Stromal cell of bone marrow (primary cell): ENCODE data around the gene QSOX2.

ENCODE experiments used
- DNase-seq: peaks from one replicate; pipeline ENCODE4 v3.0.0-alpha.2; 2012; ENCODE audit warnings: low read depth

QSOX2 gene

DNA sequence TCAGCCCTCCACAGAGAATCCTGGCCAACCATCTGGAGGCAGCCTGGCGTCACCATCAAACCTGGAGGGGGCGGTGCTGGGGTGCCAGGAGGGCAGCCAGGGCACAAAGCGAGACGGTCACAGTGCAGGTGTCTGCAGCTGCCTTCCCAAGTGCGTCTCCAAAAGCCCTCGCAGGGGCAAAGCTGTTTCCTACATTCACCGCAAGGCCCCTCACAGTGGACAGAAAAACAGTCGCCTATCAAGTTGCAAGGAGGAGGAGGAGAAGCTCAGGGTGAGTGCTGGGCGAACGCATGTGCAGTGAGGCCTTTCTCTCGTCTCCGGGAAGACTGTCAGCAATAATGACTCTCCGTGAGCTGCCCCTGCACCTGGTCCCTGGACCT lies 22.7 kb downstream of the QSOX2 start:
- DNase-seq = no peak

DNA sequence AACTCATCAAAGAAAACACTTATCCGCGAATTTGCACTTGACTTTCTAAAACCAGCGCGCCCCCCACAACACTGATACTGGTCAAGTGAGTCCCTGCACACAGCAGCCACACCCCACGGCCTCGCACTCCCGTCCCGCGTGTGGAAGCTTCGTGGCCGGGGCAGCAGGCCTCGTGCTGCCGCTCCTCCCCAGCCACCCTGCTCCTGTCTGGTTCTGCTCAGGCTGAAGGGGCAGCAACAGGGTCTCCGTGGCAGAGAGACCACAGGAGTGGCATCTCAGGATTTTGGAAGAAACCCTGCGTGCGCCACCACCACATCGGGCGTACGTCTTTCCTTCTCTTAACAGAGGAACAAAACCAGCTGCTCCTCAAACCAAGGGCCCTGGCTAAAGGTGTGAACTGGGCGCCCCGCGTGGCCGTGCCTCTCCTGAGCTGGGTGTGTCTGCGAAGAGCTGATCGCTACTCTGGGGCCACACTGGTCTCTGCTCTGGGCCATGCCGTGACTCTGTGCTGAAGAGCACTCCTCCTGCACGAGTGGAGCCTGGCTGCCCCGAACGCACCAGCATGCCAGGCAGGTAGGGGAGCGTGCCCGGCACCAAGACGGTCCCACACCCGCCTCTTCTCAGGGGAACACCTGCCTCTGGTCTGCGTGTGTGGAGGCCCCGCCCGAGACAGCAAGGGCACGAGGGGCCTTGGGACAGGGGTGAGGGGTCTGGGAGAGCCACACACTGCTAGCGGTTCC lies 23.3 kb downstream of the QSOX2 start:
- DNase-seq = no peak

DNA sequence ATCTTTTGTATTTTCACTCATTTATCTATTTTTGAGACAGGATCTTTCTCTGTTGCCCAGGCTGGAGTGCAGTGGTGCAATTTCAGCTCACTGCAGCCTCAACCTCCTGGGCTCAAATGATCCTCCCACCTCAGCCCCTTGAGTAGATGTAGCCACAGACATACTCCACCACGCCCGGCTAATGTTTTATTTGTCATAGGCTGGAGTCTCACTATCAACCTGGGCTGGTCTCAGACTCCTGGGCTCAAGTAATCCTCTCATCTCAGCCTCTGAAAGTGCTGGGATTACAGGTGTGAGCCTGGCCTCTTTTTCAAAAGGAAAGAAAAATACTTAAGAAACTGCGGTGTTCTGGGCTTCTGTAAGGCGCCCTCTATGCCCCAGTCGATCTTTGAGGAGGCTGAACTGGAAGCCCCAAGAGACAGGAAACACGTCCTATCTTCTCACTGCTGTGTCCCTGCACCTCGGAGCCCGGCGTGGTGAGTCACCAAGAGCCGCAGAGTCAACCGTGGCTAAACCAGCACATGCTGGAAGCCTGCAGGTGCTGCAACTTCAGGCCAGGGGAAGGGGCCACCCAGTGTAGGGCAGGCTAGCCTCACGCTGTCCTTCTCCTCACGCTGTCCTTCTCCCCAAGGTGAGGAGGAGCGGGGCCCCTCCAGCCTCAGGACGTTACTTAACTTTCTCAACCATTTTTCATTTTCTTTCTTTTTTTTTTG lies 25.4 kb downstream of the QSOX2 start:
- no peak for DNase-seq

DNA sequence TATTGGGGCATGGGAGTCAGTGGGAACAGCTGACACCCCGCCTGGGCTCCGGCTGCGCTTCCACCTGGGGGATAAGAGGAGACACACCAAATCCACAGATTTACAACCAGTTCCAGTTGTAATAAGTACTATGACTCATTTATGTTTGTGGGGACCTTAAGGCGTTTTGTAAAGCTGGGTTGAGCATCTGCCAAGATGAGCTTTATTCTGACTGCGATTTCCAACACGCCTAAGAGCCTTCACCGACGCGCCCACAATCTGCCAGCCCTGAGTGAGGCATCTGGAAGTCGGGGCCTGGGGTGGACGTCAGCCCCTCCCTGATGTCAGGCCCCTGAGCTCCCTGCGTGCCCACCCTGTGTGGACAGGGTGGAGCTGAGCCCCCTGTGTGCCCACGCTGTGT lies 26.3 kb downstream of the QSOX2 start:
- no peak for DNase-seq

DNA sequence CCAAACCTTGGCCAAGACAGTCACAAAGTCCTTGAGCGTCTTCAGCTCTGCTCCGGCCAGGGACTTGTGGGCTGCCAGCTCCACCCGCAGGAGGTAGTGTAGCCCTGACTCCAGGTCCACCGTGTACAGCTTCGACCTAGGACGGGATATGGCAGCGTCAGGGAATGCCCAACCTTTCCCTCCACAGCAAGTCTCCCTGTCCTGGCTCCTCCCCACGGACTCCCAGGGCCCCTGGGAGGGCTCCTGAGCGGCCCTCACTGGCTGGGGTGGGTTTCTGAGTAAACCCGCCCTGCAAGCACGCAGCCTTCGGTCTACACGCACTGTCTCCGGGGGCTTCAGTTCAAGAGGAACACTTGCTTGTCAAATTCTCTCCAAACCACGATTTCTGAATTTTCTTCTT lies 26.9 kb downstream of the QSOX2 start:
- DNase-seq = no peak

DNA sequence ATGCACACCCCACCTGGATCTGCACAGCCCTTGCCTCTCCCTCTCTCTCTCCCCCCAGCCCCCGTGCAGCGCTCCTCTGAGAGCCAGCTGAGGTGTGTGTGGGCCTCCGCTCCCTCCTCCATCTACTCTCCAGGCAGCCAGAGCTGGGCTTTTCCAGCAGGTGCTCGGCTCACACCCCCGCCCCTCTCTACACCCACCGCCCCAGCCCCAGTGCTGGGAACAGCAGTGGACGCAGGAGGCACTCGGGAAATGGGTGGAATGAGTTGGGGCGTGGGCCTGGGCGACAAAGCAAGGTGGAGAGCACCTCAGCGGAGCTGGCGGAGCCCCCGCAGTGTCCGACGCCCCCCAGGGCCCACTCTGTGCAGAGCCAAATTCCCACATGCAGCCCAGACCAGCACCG lies 27.3 kb downstream of the QSOX2 start:
- no peak for DNase-seq

DNA sequence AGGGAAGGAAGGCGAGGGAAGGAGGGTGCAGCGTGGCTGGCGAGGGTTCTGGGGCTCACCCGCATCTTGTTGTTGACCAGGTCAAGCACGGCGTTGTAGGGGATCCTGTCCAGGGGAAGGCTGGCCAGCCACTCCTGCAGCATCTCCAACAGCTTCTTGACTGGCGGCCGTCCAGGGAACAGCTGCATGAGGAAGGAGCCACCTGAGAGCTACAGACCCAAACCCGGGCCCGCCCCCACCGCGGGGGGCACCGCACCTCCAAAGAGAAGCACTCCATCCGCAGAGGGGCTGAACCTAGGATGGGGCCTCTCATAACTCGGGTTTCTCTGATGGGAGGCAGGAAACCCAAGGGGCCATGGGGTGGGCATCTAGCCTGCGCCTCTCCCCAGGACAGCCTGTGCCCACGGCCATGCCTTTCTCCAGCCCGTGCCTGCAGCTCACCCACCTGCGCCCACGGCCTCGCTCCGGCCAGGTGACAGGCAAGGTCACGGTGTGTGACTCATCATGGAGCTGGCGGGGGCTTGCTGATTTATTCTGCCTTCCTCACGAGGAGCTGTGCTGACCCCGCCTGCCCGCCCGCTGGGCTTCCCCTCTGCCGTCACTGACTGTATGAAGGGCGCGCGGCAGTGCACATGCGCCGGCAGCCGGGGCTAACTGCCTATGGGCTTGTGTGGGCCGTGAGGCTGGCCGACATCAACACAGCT lies 28.9 kb downstream of the QSOX2 start:
- DNase-seq = no peak

DNA sequence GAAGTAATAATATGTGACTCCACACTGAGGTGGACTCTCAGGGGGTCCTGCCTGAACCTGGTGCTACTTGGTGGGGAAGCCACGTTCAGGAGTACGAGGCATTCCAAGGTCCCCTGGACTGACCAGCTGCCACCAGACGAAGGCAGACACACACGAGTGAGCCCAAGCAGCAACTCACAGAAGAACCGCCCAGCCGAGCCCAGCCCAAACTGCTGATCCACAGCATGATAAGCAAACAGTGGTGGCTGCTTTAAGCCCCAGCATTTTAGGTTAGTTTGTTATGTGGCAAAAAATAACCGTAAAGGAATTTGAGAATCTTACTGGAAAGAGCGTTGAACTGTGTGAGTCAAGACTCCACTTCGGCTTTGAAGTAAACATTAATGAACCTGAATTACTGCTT lies 31.9 kb downstream of the QSOX2 start:
- DNase-seq = no peak

DNA sequence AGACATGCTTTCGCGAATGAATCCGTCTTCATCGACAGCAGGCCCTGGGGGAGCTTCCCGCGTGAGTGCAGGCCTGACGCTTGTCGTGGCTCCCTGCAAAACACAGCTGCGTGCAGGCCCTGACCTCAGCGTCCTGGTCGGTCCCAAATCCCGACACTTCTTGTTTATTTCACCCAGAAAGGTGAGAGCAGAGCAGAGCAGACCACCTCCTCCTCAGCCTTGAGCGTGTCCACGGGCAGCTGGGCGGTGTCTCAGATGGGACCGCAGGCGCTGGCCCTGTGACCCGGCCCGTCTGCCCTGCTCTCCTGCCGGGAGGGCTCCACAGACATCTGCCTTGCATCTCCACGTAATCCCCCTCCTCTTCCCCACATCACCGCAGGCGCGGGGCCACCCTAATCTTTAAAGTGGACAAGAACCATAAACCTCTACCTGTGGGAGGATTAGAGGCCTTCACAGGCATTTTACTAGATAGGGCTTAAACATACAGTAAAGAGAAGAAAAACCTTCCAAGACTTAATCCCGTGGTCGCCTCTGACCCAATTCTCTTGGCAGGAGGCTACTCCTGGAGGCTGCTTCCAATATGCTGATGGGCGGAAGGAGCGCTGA lies 33.2 kb downstream of the QSOX2 start:
- DNase-seq = no peak

DNA sequence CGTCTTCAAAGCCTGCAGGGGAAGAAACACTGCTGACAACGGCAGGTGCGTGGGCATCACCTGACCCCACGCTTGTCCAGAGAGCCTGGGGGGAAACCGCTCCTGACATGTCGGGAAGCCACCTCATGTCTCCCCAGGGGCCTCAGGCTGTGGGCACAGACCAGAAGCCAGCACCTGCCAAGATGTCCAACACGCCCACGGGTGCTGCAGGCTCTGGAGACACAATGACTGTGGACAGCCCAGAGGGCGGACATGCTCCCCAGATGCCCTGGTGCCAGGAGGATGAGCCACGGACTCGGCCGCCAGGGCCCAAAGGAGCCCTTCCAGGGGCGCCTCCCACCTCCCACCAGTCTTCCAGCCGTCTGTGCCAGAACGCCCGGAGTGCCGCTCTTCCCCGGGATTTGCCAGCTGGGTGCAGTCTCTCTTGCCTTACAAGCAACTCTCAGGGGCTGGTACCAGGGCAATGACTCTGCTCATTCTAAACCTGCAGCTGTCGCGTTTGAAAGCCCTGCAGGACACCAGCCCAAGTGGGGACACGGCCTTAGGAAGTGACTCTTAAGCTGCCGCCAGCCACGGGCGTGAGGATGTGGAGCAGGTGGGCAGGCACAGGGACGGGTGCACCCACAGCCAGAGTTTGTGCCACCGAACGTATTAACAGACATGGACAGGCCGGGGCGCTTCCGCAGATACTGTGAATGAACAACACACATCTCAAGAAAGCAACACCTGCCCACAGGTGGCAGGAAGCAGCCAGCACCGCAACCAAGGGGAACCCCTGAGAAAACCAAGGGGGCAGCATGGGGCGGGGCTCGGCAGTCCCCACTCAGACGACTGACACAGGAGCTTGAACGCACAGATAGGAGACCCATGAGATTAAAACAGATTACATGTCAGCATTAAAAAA lies 33.9 kb downstream of the QSOX2 start:
- no peak for DNase-seq

DNA sequence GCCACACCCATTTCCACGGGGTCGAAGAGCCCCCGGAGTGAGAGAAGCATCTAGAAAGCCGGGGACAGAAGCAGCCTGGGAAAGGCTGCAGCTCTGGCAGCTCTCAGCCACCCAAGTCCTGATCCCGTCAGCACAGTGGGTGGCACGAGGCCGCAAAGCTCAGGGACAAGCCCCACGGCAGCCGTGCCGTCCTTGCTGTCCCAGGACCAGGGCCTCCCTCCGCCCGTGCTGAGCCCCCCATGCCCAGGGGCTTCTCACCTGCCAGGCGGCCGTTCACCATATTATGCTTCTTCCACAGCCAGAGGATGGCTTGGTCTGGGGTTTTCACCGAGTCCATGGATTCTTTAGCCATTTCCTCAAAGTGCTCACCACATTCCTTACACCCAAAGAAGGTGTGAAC lies 34.6 kb downstream of the QSOX2 start:
- no peak for DNase-seq

DNA sequence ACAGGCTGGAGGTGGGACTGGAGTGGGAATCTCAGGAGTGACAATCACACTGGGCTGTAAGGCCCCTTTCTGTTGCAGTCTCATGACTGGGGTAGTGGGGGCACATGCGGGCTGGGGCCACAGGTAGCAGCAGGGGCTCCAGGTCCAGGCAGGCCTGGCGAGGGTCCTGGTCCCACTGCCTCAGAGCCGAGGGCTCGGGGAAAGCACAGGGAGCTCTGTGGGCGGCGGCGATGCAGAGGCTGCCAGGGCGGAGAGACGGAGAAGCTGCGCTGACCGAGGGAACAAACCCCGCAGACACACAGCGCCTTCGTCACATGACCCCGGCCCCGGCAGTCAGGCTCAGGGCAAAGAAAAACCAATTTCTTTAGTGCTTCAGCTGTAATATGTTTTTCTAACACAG lies 35.3 kb downstream of the QSOX2 start:
- no peak for DNase-seq

DNA sequence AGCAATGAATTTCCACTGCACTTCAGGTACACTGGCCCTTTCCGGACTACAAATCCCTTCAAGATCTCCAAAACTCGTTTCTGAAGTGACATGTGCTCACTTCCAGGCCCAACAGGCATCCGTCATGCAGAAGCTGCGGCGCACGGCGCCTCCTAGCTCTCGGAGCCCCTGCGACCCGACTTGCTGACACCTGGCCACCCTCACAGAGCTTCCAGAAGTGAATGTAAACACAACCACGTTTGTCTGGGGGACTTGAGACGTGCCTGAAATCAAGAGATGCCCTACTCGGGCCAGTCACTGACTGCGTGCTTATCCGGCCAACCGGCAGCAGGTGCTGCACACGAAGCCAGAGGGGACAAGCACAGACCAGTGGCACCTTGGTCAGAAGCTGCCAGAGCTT lies 35.8 kb downstream of the QSOX2 start:
- no peak for DNase-seq

DNA sequence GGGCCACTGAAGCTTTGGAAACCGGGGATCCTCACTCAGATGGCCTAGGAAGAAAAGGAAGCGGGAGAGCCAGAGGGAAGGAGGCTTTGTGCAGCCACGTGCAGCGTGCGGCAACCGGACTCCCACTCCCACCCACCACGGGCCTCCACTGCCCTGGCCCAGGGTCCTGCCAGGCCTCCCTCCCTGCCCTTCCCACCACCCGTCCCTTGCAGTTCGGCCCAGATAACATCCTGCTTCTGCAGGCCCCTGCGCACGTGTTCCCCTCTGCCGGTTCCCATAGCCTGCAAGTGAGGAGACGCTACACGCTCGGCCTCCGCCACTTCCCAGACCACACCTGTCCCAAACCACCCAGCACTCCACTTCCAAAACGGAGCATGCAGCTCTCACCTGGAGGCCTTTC lies 36.4 kb downstream of the QSOX2 start:
- DNase-seq = no peak

DNA sequence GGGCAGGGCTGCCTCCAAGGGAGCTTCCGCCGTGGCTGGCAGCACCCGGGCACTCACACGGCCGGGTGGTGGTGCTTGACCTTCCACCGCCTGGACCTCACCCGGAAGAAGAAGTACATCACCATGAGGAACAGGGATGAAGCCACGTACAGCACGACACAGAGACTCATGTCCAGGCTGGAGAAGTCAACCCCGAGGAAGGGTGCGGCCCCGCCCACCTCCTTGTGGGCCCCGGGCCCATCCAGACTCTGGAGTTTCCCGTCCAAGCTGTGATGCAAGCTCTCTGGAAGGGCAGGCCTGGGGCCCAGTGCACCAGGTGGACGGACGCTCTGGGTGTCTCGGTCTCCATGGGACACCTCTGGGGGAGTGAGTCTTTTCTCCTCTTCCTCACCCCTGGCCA lies 36.9 kb downstream of the QSOX2 start:
- DNase-seq = no peak

DNA sequence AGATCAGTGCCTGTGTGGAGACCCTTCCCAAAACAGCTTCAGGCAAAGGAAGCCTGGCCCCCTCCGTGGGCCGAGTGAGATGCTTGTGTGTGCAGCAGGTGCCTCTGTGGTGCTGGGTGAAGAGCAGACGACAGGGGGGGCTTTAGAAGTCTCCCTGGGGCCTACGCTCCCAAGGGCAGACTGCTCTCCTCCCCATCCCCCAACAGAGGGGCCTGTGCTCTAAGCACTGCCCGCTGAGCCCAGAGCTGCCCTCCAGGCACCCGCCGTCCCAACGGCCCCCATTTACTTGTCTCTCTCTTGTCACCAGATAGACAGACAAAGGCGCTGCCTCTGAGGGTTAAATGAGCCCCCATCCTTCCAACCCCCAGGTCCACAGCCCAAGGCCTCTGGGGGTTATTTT lies 38.0 kb downstream of the QSOX2 start:
- DNase-seq = no peak

DNA sequence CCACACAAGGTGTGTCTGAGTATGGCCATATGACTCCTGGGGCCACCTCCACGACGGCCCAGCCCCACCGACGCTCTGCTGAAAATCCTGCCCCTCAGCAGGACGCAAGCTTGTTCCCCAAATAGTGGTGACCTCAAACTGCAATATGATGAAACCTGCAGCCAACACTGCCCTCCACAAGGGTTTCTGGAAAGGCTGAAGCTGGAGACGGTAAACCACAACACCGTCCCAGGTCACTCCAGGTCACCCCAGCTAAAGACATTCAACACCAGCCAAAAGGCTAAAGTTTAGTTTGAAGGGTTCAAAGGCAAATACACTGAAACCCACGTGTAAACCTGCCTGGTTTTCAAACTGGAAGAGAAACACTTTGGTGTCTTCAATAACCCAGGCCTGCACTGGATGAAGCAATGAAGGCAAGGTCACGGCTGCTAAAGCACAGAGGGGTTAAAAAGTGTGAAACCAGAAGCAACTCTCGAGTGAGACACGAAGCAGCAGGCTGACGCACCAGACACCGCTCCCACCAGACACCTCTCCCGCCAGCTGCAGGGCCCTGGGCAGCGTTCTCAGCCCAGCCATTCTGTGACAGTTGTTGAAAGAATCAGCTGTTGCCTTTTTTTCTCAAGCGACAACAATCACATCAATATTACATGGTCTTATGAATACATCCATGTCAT lies 38.9 kb downstream of the QSOX2 start:
- no peak for DNase-seq

DNA sequence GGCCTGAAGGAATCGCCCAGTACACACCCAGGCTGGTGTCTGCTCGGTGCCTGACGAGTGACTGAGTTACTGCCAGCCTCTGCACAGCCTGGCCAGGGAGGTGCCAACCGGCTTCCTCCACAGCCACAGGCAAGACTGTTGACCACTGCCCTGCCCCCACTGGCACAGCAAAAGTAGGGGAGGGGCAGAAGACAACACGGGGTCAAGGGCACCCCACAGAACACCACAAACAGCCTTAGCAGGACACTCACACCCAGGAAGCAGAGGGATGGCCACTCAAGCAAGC lies 40.0 kb downstream of the QSOX2 start:
- no peak for DNase-seq

DNA sequence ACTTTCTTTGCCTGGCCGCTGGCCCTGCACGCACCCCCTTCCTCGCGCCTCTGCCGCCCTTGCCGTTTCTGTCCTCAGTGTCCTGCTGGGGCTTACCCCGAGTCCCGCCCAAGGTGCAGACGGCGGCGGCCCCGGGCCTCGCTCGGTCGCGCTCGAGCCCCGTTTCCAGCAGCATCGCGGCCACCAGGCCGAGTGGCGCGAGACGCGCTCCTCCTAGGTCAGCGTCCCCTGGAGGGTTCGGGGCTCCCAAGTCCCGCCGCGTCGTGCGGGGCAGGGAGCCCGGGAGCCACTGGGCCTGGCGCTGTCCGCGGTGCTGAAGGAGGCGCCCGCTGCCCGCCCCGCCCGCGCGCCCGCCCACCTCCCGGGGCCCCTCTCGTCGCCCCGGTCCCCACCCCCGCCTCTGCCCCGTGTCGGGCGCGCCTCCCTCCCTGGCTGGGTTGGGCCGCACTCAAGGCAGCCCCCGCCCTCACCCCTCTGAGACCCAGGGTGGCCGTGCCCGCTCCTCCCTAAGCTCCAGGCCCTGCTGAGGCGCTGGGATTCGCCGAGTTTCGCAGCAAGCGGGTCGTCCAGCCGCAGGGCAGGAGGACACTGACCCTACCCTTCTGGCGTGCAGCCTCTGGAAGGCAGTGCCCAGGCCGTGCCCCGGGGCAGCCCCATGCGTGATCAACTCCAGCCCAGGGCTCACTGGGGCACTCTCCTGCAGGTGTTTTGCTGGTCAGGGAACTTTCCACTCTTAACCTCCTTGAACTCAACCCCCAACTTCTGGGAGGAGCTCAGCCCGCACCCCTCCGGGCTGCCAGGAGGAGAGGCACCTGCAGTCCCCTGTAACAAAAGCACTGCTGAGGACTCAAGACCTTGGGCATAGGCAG lies 40.5 kb downstream of the QSOX2 start, which contains the start of gene LHX3:
TSS of gene LHX3 (minus strand) at position 291 of the 869 bp plus-strand sequence. CDS start at position 175, 116 bp downstream.
- DNase-seq = no peak

DNA sequence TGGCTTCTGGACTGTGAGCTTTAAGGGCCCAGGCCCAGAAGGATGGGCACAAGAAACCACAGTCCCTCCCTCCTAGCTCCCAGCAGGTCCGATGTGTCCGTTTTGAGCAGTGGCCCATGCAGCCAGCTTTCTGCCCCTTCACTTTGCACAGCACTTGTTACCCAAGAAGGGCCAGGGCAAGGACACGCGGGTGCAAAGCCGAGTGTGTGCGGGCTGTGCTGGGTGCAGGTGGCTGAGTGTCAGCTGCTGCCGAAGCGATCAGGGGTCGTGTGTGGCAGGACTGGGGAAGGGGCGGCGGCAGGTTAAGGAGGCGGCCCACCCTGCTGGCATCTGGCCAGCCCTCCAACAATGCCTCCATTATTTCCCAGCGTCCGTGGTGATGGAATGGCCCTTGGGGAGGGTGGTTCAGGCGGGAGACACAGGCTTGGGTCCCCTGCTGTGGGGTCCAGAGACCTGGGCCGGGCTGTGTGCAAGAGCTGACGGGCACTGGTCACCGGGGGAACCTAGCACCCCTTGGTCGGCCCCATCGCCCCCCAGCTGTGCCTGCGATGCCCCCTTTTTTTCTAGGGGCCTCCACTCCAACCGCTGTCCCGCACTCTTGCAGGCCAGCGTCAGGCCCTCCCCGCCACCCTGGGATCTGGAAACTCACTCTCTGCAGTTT lies 41.3 kb downstream of the QSOX2 start:
- DNase-seq = no peak
